Mucosa of stomach (tissue), 1 donor: ENCODE measurements around the gene RSF1.
A peak's percentile ranks its signal among the peaks of the same experiment; 100 is the strongest.
"Not testable (repeated sequence)": the region's sequence is repeated elsewhere in the genome, so short reads cannot be mapped to it uniquely, and the experiment has no call there.

Source experiments
- H3K27me3 ChIP-seq: one replicate; pipeline ENCODE4 v1.7.0; 2013; ENCODE audit warnings: mild to moderate bottlenecking, low read length; ENCODE audit not compliant: control insufficient read depth, insufficient read depth
- H3K36me3 ChIP-seq: one replicate; pipeline ENCODE4 v1.7.0; 2013; ENCODE audit warnings: low read length; ENCODE audit not compliant: control insufficient read depth, insufficient read depth
- H3K4me1 ChIP-seq: one replicate; pipeline ENCODE4 v1.7.0; 2013; ENCODE audit warnings: mild to moderate bottlenecking, low read length; ENCODE audit not compliant: control insufficient read depth, insufficient read depth
- H3K4me3 ChIP-seq: one replicate; pipeline ENCODE4 v1.7.0; 2013; ENCODE audit warnings: low read length
- H3K9ac ChIP-seq: one replicate; pipeline ENCODE4 v1.7.0; 2013; ENCODE audit warnings: mild to moderate bottlenecking, low read length, moderate library complexity
- H3K9me3 ChIP-seq: one replicate; pipeline ENCODE4 v1.7.0; 2013; ENCODE audit warnings: mild to moderate bottlenecking, low read length, moderate library complexity; ENCODE audit not compliant: control insufficient read depth
- donor health status: Pancreatic carcinoma.

Gene RSF1, protein sequence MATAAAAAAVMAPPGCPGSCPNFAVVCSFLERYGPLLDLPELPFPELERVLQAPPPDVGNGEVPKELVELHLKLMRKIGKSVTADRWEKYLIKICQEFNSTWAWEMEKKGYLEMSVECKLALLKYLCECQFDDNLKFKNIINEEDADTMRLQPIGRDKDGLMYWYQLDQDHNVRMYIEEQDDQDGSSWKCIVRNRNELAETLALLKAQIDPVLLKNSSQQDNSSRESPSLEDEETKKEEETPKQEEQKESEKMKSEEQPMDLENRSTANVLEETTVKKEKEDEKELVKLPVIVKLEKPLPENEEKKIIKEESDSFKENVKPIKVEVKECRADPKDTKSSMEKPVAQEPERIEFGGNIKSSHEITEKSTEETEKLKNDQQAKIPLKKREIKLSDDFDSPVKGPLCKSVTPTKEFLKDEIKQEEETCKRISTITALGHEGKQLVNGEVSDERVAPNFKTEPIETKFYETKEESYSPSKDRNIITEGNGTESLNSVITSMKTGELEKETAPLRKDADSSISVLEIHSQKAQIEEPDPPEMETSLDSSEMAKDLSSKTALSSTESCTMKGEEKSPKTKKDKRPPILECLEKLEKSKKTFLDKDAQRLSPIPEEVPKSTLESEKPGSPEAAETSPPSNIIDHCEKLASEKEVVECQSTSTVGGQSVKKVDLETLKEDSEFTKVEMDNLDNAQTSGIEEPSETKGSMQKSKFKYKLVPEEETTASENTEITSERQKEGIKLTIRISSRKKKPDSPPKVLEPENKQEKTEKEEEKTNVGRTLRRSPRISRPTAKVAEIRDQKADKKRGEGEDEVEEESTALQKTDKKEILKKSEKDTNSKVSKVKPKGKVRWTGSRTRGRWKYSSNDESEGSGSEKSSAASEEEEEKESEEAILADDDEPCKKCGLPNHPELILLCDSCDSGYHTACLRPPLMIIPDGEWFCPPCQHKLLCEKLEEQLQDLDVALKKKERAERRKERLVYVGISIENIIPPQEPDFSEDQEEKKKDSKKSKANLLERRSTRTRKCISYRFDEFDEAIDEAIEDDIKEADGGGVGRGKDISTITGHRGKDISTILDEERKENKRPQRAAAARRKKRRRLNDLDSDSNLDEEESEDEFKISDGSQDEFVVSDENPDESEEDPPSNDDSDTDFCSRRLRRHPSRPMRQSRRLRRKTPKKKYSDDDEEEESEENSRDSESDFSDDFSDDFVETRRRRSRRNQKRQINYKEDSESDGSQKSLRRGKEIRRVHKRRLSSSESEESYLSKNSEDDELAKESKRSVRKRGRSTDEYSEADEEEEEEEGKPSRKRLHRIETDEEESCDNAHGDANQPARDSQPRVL (N-terminal part only)

DNA sequence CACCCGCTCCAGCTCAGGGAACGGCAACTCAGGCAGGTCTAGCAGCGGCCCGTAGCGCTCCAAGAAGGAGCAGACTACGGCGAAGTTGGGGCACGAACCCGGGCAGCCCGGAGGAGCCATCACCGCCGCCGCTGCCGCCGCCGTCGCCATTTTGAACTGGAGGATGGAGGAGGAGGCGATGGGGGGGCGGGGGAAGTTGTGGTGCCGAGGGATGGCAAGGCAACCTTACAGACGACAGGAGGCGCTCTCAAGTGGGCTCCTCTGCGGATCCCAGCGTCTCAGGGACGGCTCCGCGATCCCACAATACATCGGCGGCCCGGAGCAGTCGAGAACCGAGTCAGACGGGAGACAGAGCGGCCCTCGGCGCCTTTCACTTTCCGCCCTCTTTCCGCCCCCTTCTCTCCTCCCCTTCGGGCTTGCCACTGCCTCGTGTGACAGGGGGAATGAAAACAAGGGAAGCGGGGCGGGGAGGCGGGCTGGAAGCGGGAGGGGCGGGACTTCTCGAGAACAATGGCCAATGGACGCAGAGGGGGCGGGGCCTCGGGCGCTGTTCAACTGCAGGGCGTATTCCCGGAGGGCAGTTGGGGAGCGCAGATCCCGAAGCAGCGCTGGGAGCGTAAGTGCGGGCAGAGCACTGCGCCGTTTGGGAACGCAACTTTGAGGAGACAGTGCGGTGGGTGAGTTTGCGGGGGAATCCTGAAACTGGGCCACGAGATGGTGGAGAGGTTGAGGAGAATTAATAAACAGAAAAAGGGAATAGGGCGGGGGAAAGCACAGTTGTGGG, at the start of gene RSF1, which contains the start of gene AAMDC:
Gene RSF1, minus strand, starts transcription at position 158 of the 784 bp plus-strand sequence. Its CDS starts 8 bp downstream, at position 150.
Gene AAMDC, plus strand, starts transcription at position 580 of the 784 bp plus-strand sequence. CDS start 21,353 bp downstream, outside the sequence.
- Histone ChIP-seq H3K4me3 (peak within 1 kb of the TSS; percentile 87), H3K9me3 (no peaks in the 10 kb centered on the region), H3K9ac (peak within 1 kb of the TSS; percentile 96), H3K27me3 (no peaks in the 10 kb centered on the region), H3K36me3 (no peaks in the 10 kb centered on the region), H3K4me1 (peaks cover 11% of the 10 kb centered on the region)

DNA sequence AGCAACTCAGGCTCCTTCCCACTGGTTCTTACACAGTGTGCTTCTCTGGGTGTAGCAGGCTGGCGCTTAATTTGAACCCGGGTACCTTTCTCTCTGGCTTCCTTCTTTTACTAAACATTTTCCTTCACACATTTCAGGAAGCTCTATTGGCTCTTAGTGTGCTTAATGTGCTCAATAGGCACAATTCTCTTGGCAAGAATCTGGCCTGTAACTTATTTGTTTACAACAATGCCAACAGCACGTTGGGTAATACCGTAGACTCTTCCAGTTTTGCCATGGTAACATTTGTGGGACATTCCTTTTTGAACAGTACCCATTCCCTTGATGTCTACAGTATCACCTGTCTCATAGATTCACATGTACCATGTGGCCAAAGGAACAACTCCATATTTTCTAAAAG, 48.2 kb upstream of the RSF1 start:
- Histone ChIP-seq H3K9ac (no peak overlapping the region), H3K27me3 (no peaks in the 10 kb centered on the region), H3K9me3 (no peaks in the 10 kb centered on the region), H3K4me3 (no peak overlapping the region), H3K36me3 (no peaks in the 10 kb centered on the region), H3K4me1 (no peaks in the 10 kb centered on the region)

DNA sequence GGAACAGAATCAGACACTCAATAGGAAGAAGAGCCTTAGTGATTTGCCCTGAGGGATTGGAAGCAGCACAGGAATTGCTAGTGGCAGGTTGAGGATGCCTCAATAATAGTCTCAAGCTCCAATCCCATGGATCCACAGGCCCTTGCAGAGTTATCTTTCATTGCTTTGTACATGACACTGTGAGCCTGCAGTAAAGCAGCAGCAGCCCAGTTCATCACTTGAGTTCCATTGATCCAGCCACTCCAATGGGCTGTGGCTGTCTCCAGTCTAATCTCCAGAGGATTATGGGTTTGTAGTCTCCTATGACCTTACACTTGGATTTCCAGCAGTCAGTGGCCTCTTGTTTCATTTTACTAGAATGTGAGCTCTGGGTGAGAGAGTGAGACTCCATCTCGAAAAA, 45.8 kb upstream of the RSF1 start:
- Histone ChIP-seq H3K4me3 (no peak overlapping the region), H3K9ac (no peak overlapping the region), H3K27me3 (no peaks in the 10 kb centered on the region), H3K4me1 (no peaks in the 10 kb centered on the region), H3K9me3 (no peaks in the 10 kb centered on the region), H3K36me3 (no peaks in the 10 kb centered on the region)

DNA sequence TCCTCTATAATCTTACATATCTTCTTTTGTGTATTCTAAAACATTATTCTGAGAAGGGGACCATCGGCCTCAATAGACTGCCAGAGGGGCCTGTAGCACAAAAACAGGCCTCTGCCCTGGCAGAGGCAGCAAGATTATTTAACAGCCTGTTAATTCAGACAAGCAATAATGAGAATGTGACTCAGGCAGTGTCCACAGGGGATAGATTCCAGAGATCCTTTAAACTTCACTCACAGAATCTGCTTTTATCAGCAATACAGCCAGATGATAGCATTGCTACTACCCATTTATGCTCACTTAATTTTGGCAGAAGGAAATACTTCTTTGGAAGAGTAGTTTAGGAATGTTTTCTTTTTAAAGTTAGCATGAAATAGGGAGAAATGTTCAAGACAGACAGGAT, 45.3 kb upstream of the RSF1 start:
- no peaks in the 10 kb centered on the region for H3K36me3 ChIP-seq
- no peaks in the 10 kb centered on the region for H3K9me3 ChIP-seq
- H3K9ac ChIP-seq, result no peak overlapping the region

DNA sequence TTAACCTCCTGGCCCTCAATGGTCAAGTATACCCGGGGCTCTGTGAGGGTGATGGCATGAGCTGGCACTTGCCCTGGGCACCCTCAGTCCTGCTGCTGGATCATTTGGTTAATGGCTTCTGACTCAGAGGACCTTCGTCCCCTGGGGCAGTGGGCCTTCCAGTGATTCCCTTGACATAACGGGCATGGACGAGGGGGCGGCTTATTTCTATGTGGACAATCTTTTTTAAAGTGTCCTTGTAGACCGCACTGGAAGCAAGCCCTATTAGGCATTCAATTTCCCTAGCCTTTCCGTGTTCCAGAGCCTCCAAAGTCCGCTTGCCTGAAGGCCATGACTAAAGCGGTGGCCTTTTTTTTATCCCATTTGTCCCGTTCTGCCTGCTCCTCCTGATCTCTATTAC, 40.9 kb upstream of the RSF1 start:
- H3K27me3 ChIP-seq, H3K9ac ChIP-seq, H3K4me1 ChIP-seq, H3K9me3 ChIP-seq, H3K4me3 ChIP-seq, H3K36me3 ChIP-seq: not testable (repeated sequence)

More for the DNA sequence above, 45.3 kb upstream of the RSF1 start:
- Histone ChIP-seq H3K27me3 (no peaks in the 10 kb centered on the region), H3K4me1 (no peaks in the 10 kb centered on the region), H3K4me3 (no peak overlapping the region)

DNA sequence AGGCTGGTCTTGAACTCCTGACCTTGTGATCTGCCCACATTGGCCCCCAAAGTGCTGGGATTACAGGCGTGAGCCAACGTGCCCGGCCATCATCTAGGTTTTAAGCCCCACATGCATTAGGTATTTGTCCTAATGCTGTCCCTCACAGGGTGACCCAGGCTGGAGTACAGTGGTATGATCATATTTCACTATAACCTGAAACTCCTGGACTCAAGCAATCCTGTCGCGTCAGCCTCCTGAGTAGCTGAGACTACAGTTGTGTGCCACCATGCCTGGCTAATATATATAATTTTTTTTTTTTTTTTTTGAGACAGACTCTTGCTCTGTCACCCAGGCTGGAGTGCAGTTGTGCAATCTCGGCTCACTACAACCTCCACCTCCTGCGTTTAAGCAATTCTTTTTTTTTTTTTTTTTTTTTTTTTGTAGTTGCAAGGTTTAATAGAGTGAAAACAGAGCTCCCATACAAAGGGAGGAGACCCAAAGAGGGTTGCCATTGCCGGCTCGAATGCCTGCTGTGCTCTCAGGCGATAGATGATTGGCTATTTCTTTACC, 37.5 kb upstream of the RSF1 start:
- not testable (repeated sequence) for H3K27me3 ChIP-seq, H3K9ac ChIP-seq, H3K4me1 ChIP-seq, H3K9me3 ChIP-seq, H3K36me3 ChIP-seq, H3K4me3 ChIP-seq

DNA sequence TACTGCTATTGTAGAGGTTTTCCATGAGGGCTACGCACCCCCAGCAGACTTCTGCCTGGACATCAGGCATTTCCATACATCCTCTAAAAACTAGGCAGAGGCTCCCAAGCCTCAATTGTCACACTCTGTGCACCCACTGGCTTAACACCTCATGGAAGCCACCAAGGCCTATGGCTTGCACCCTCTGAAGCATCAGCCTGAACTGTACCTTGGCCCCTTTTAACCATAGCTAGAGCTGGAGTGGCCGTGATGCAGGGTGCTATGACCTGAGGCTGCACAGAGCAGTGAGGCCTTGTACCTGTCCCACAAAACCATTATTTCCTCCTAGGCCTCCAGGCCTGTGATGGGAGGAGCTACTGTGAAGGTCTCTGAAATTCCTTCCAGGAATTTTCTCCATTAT, 34.3 kb upstream of the RSF1 start:
- Histone ChIP-seq H3K9me3 (peaks cover 9% of the 10 kb centered on the region), H3K4me3 (peak overlapping the region; percentile 14), H3K36me3 (peaks cover 10% of the 10 kb centered on the region), H3K4me1 (no peaks in the 10 kb centered on the region), H3K27me3 (no peaks in the 10 kb centered on the region), H3K9ac (no peak overlapping the region)

DNA sequence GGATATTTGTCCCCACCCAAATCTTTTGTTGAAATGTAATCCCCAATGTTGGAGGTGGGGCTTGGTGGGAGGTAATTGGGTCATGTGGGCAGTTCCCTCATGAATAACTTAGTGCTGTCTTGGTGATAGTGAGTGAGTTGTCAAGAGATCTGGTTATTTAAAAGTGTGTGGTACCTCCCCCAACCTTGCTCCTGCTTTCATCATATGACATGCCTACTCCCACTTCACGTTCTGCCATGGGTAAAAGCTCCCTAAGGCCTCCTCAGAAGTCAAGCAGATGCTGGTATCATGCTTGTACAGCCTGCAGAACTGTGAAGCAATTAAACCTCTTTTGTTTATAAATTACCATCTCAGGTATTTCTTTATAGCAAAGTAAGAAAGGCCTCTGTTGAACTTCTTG, 31.0 kb upstream of the RSF1 start:
- Histone ChIP-seq H3K27me3 (no peaks in the 10 kb centered on the region), H3K4me3 (no peak overlapping the region), H3K4me1 (no peaks in the 10 kb centered on the region), H3K36me3 (peaks cover 10% of the 10 kb centered on the region), H3K9ac (no peak overlapping the region), H3K9me3 (peaks cover 9% of the 10 kb centered on the region)

DNA sequence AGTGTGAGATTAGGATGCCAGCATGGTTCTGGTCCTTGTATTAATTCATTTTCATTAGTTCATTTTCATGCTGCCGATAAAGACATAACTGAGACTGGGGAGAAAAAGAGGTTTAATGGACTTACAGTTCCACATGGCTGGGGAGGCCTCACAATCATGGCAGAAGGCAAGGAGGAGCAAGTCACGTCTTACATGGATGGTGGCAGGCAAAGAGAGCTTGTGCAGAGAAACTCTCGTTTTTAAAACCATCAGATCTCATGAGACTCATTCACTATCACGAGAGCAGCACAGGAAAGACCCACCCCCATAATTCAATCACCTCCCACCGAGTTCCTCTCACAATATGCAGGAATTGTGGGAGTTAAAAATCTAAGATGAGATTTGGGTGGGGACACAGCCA, 23.2 kb upstream of the RSF1 start:
- not testable (repeated sequence) for H3K9me3 ChIP-seq, H3K4me1 ChIP-seq, H3K4me3 ChIP-seq, H3K36me3 ChIP-seq, H3K27me3 ChIP-seq, H3K9ac ChIP-seq

DNA sequence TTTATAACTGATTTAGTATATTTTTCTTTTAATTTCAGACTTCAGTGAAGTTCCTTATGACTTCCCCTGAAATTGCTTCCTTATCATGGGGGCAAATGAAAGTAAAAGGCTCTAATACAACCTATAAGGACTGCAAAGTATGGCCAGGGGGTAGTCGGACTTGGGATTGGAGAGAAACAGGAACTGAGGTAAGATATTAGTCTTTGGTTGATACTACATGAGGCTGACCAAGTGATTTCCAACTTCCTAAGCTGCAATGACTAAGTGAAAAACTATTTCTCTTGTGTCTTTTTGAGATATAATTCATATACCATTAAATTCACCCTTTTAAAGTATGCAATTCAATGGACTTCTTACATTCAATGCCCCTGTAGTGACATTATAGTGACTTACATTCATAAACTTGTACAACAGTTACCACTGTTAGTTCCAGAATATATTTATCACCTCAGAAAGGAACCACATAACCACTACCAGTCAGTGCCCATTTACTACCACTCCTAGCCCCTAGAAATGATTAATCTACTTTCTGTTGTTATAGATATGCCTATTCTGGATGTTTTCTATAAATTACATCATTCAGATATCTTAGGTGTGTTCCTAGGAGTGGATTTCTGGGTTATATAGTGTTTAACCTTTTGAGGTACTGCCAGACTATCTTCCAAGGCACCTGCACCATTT, 22.1 kb upstream of the RSF1 start:
- H3K27me3 ChIP-seq, result no peaks in the 10 kb centered on the region
- H3K4me3 ChIP-seq, result no peak overlapping the region
- H3K9me3 ChIP-seq, result no peaks in the 10 kb centered on the region
- H3K4me1 ChIP-seq, result no peaks in the 10 kb centered on the region
- no peak overlapping the region for H3K9ac ChIP-seq
- no peaks in the 10 kb centered on the region for H3K36me3 ChIP-seq
